SK-N-SH (cell line): Measurements from ENCODE around the gene SYNE3. TPM values are rescaled to one million over a fixed set of nuclear protein-coding genes. Genes with fewer than 3 reads are reported as not detected.
A peak's percentile ranks its signal among the peaks of the same experiment; 100 is the strongest.

Source experiments
- CTCF ChIA-PET: fragments of 300-600, 350-600 bp; formaldehyde crosslinking; extraction: SDS; loops from one replicate; lab custom pipeline; 2021; lab: Yijun Ruan, JAX
- POLR2A ChIA-PET: fragments of 350-600 bp; sonication (Branson Sonifier 250); formaldehyde crosslinking; extraction: SDS; loops from one replicate; lab custom pipeline; 2020; ENCODE audit warnings: antibody characterized with exemption, inconsistent platforms; lab: Yijun Ruan, JAX
- DNase-seq: peaks from one replicate; pipeline ENCODE4 v3.0.0; 2012
- H2AFZ ChIP-seq: fragments of 200-600 bp; sonication (generic); 2 replicates; pipeline ENCODE4 v1.8.1; 2016; ENCODE audit warnings: antibody characterized with exemption, mild to moderate bottlenecking, low read depth
- H3F3A ChIP-seq: fragments of 200-600 bp; sonication (generic); replicated peaks from 2 replicates; pipeline ENCODE3; 2016; ENCODE audit warnings: antibody characterized with exemption, mild to moderate bottlenecking; ENCODE audit not compliant: insufficient read depth
- H3K27ac ChIP-seq, 2 experiments: fragments of 200-500 bp in 1 of 2; fragments of 200-600 bp in 1 of 2; sonication (Bioruptor generic) in 1 of 2; sonication (generic), shearing (Covaris generic) in 1 of 2; 2 replicates each; pipeline versions ENCODE4 v1.5.1 to v1.6.1; 2014 to 2016; ENCODE audit warnings: low read depth in 2 of 2, inconsistent platforms in 1 of 2, low read length in 1 of 2, mild to moderate bottlenecking in 1 of 2, mixed read lengths in 1 of 2
- H3K27me3 ChIP-seq: fragments of 200-600 bp; sonication (generic), shearing (Covaris generic); 2 replicates; pipeline ENCODE4 v1.6.1; 2016; ENCODE audit warnings: mixed run types; ENCODE audit not compliant: insufficient read depth
- H3K36me3 ChIP-seq, 2 experiments: fragments of 200-500 bp in 1 of 2; fragments of 200-600 bp in 1 of 2; sonication (Bioruptor generic) in 1 of 2; sonication (generic) in 1 of 2; replicated peaks in 1 of 2; 2 replicates each; pipeline versions ENCODE3 to v1.5.1; 2014 to 2016; ENCODE audit warnings: low read length in 1 of 2, mild to moderate bottlenecking in 1 of 2; ENCODE audit not compliant: insufficient read depth in 2 of 2, control insufficient read depth in 1 of 2
- H3K4me1 ChIP-seq, 2 experiments: fragments of 200-500 bp in 1 of 2; fragments of 200-600 bp in 1 of 2; sonication (Bioruptor generic) in 1 of 2; sonication (generic), shearing (Covaris generic) in 1 of 2; 2 replicates each; pipeline versions ENCODE4 v1.5.1 to v1.6.1; 2014 to 2016; ENCODE audit warnings: low read depth in 1 of 2, low read length in 1 of 2, mixed run types in 1 of 2; ENCODE audit not compliant: insufficient read depth in 2 of 2, control insufficient read depth in 1 of 2
- H3K4me2 ChIP-seq: fragments of 200-600 bp; sonication (generic), shearing (Covaris generic); 2 replicates; pipeline ENCODE4 v1.6.1; 2017; ENCODE audit warnings: mixed run types
- H3K4me3 ChIP-seq, 2 experiments: fragments of 200-500 bp in 1 of 2; fragments of 200-600 bp in 1 of 2; sonication (Bioruptor generic) in 1 of 2; sonication (generic), shearing (Covaris generic) in 1 of 2; 2 replicates each; pipeline versions ENCODE4 v1.5.1 to v1.8.1; 2014 to 2016; ENCODE audit warnings: low read depth in 2 of 2, inconsistent platforms in 1 of 2, low read length in 1 of 2, mild to moderate bottlenecking in 1 of 2, mixed read lengths in 1 of 2, moderate library complexity in 1 of 2
- H3K79me2 ChIP-seq: fragments of 200-600 bp; sonication (generic); 2 replicates; pipeline ENCODE4 v1.8.1; 2017; ENCODE audit warnings: mild to moderate bottlenecking; ENCODE audit not compliant: insufficient read depth
- H3K9ac ChIP-seq: fragments of 200-600 bp; sonication (generic); 2 replicates; pipeline ENCODE4 v1.6.1; 2017; ENCODE audit warnings: mixed run types
- H3K9me2 ChIP-seq: fragments of 200-600 bp; sonication (generic); 2 replicates; pipeline ENCODE4 v1.6.1; 2017; ENCODE audit warnings: mixed run types
- H3K9me3 ChIP-seq: fragments of 200-600 bp; sonication (generic); 2 replicates; pipeline ENCODE4 v1.6.1; 2017; ENCODE audit warnings: mixed run types, mild to moderate bottlenecking, moderate library complexity
- H4K20me1 ChIP-seq: fragments of 200-600 bp; sonication (generic); 2 replicates; pipeline ENCODE4 v1.6.1; 2017; ENCODE audit warnings: mild to moderate bottlenecking, mixed run types; ENCODE audit not compliant: insufficient read depth
- CHD2 ChIP-seq: fragments of 150-350 bp; IDR thresholded peaks from 2 replicates; pipeline ENCODE4 v1.6.1; 2018; ENCODE audit warnings: low read length; ENCODE audit not compliant: partially characterized antibody
- CTCF ChIP-seq: fragments of 200-600 bp; sonication (generic); IDR thresholded peaks from 2 replicates; pipeline ENCODE4 v1.6.1; 2017; ENCODE audit warnings: antibody characterized with exemption, mild to moderate bottlenecking, moderate library complexity
- ELF1 ChIP-seq: IDR thresholded peaks from 2 replicates; pipeline ENCODE4 v1.4.0; 2012
- EP300 ChIP-seq, 2 experiments: IDR thresholded peaks; 2 replicates each; pipeline versions ENCODE4 v1.4.0 to v1.6.1; 2012; ENCODE audit warnings: borderline replicate concordance in 1 of 2, low read depth in 1 of 2, low read length in 1 of 2
- EZH2phosphoT487 ChIP-seq: fragments of 200-600 bp; sonication (generic); IDR thresholded peaks from 2 replicates; pipeline ENCODE4 v1.6.1; 2017; ENCODE audit warnings: low read depth, mixed run types, mild to moderate bottlenecking, antibody characterized with exemption, moderate library complexity, borderline replicate concordance
- FOXJ3 ChIP-seq: sonication (generic); formaldehyde crosslinking; IDR thresholded peaks from 2 replicates; pipeline ENCODE4 v1.5.1; 2020; ENCODE audit warnings: mild to moderate bottlenecking, missing genetic modification reagents
- FOXM1 ChIP-seq: IDR thresholded peaks from 2 replicates; pipeline ENCODE4 v1.4.0; 2012; ENCODE audit warnings: low read depth, mild to moderate bottlenecking
- GABPA ChIP-seq: IDR thresholded peaks from 2 replicates; pipeline ENCODE4 v1.4.0; 2012; ENCODE audit warnings: low read depth, mild to moderate bottlenecking
- GATA2 ChIP-seq: sonication (generic); formaldehyde crosslinking; IDR thresholded peaks from 2 replicates; pipeline ENCODE4 v1.5.0; 2020; ENCODE audit warnings: mild to moderate bottlenecking, missing genetic modification reagents
- JUND ChIP-seq: IDR thresholded peaks from 2 replicates; pipeline ENCODE4 v1.4.0; 2012
- MAX ChIP-seq: IDR thresholded peaks from 2 replicates; pipeline ENCODE4 v1.4.0; 2012; ENCODE audit warnings: low read depth
- MEF2A ChIP-seq: IDR thresholded peaks from 2 replicates; pipeline ENCODE4 v1.4.0; 2012; ENCODE audit warnings: low read depth, borderline replicate concordance
- MXI1 ChIP-seq: IDR thresholded peaks from 2 replicates; pipeline ENCODE4 v1.6.1; 2012; ENCODE audit warnings: mild to moderate bottlenecking, low read depth, low read length, improper control_type of control experiment
- NFIC ChIP-seq: IDR thresholded peaks from 2 replicates; pipeline ENCODE4 v1.4.0; 2012; ENCODE audit warnings: borderline replicate concordance
- NRF1 ChIP-seq: IDR thresholded peaks from 2 replicates; pipeline ENCODE4 v1.6.1; 2012; ENCODE audit warnings: low read depth, mild to moderate bottlenecking, low read length
- PBX3 ChIP-seq: IDR thresholded peaks from 2 replicates; pipeline ENCODE4; 2012
- POLR2AphosphoS5 ChIP-seq: IDR thresholded peaks from 2 replicates; pipeline ENCODE4 v1.6.1; 2012; ENCODE audit warnings: low read depth, low read length
- RAD21 ChIP-seq: IDR thresholded peaks from 2 replicates; pipeline ENCODE4 v1.6.1; 2012; ENCODE audit warnings: mild to moderate bottlenecking, low read length
- RCOR1 ChIP-seq: fragments of 150-350 bp; IDR thresholded peaks from 2 replicates; pipeline ENCODE4 v1.6.1; 2017; ENCODE audit warnings: antibody characterized with exemption, low read length
- RFX5 ChIP-seq: IDR thresholded peaks from 2 replicates; pipeline ENCODE4 v1.6.1; 2012; ENCODE audit warnings: mild to moderate bottlenecking, improper control_type of control experiment, low read length
- RXRA ChIP-seq: IDR thresholded peaks from 2 replicates; pipeline ENCODE4 v1.4.0; 2012; ENCODE audit warnings: low read depth, mild to moderate bottlenecking, borderline replicate concordance
- SIN3A ChIP-seq: IDR thresholded peaks from 2 replicates; pipeline ENCODE4 v1.6.1; 2012; ENCODE audit warnings: low read depth, mild to moderate bottlenecking, low read length, moderate library complexity, borderline replicate concordance
- SMC3 ChIP-seq: IDR thresholded peaks from 2 replicates; pipeline ENCODE4 v1.6.1; 2012; ENCODE audit warnings: low read depth, low read length, improper control_type of control experiment
- TAF1 ChIP-seq: IDR thresholded peaks from 2 replicates; pipeline ENCODE4 v1.6.1; 2012; ENCODE audit warnings: low read depth, mild to moderate bottlenecking, low read length, moderate library complexity, borderline replicate concordance
- TCF12 ChIP-seq: IDR thresholded peaks from 2 replicates; pipeline ENCODE4 v1.4.0; 2012
- TEAD4 ChIP-seq: IDR thresholded peaks from 2 replicates; pipeline ENCODE4 v1.4.0; 2012; ENCODE audit warnings: mild to moderate bottlenecking, borderline replicate concordance; ENCODE audit not compliant: insufficient read depth
- USF1 ChIP-seq: IDR thresholded peaks from 2 replicates; pipeline ENCODE4 v1.4.0; 2012; ENCODE audit warnings: low read depth, borderline replicate concordance
- ZBTB33 ChIP-seq: IDR thresholded peaks from 2 replicates; pipeline ENCODE4 v1.4.0; 2012; ENCODE audit warnings: low read depth, borderline replicate concordance
- WGBS: methylation state at CpG from one replicate; pipeline ENCODE4 v1.1.6; 2017; ENCODE audit warnings: low lambda C conversion rate; 5-methylcytosine and 5-hydroxymethylcytosine counted together
- polyA plus RNA-seq, 3 experiments: library from polyadenylated mRNA; depleted of rRNA; stranded (reverse); fragments of >200 nt; gene quantifications; 2 replicates each; pipeline ENCODE4 v1.2.3, GENCODE V29; 2012

Gene SYNE3
- polyA plus RNA-seq, 1 of the 3 experiments (the other 2 are of a cell fraction) = 2.0 TPM

GRCh38 chr14:95507701-95508103 lies 8.7 kb downstream of the SYNE3 start (continued):
- TF ChIP-seq MAX (peak; percentile 59; the same call in 1 of the 2 replicates), MEF2A (no peak)

GRCh38 chr14:95507174-95507573 lies 9.3 kb downstream of the SYNE3 start:
- 0 out of 2 replicates have a peak overlapping the region, but pooled peaks have one; percentile 13 for H2AFZ ChIP-seq
- TF ChIP-seq EZH2phosphoT487 (no peak), RFX5 (no peak), POLR2AphosphoS5 (peak; percentile 46; the same call in 1 of the 2 replicates), EP300 (IDR thresholded peaks at IDR 0.05; ENCODE audit: borderline replicate concordance in 1 of 2, low read depth in 1 of 2, low read length in 1 of 2) (peak in 1 of 2 experiments; percentile 62; a peak in 1 of 4 replicates), USF1 (no peak; the same call in 1 of the 2 replicates), CTCF (no peak), ZBTB33 (no peak), CHD2 (no peak), RAD21 (no peak), JUND (peak; percentile 53), RCOR1 (no peak), SIN3A (peak; percentile 50; the same call in 1 of the 2 replicates), RXRA (no peak; the same call in 1 of the 2 replicates), MXI1 (peak; percentile 68; the same call in 1 of the 2 replicates), FOXJ3 (CRISPR knock-in tag) (no peak), TEAD4 (no peak), PBX3 (peak; percentile 15; the same call in 1 of the 2 replicates), NFIC (peak; percentile 94), GATA2 (no peak), GABPA (peak; percentile 57), MAX (peak; percentile 99), TCF12 (no peak; the same call in none of the 2 replicates), NRF1 (no peak), TAF1 (no peak), SMC3 (no peak), ELF1 (peak; percentile 78), FOXM1 (no peak)

More at GRCh38 chr14:95507174-95507573, 9.3 kb downstream of the SYNE3 start:
- H3K4me3 ChIP-seq = no peak overlapping the region
- H3K27ac ChIP-seq = peak overlapping the region; percentile 83 to 93
- H3K27me3 ChIP-seq = no peaks in the 10 kb centered on the region
- H3K36me3 ChIP-seq = no peaks in the 10 kb centered on the region
- ChIA-PET CTCF (interaction anchor here (1.2 to 1.4 kb wide), 2 partner anchors 20 to 55 kb away, joined by 3 to 7 read pairs; no protein-coding TSS in a partner anchor), POLR2A (no interaction called here)
- H3K9me3 ChIP-seq = no peaks in the 10 kb centered on the region
- peaks cover 19 to 45% of the 10 kb centered on the region in 2 experiments for H3K4me1 ChIP-seq
- peaks cover 4% of the 10 kb centered on the region; the same call in 1 of the 2 replicates for H3K79me2 ChIP-seq
- no peak for DNase-seq
- H3K9ac ChIP-seq = peak overlapping the region; percentile 34; the same call in 1 of the 2 replicates
- no peaks in the 10 kb centered on the region for H3K9me2 ChIP-seq
- H3K4me2 ChIP-seq = peak overlapping the region; percentile 62
- peaks cover 8% of the 10 kb centered on the region for H3F3A ChIP-seq
- WGBS = 17% methylated on average over 3 of the region's 8 CpGs
- H4K20me1 ChIP-seq = no peaks in the 10 kb centered on the region
